COLO668 (cell line): ENCODE data around the gene ASIC2.
"Not testable (repeated sequence)": the region's sequence is repeated elsewhere in the genome, so short reads cannot be mapped to it uniquely, and the experiment has no call there.

ENCODE experiments used
- DNase-seq: peaks from one replicate; lab custom pipeline; 2025; ENCODE audit not compliant: unreplicated experiment; lab: John Stamatoyannopoulos, UW

Gene ASIC2

DNA sequence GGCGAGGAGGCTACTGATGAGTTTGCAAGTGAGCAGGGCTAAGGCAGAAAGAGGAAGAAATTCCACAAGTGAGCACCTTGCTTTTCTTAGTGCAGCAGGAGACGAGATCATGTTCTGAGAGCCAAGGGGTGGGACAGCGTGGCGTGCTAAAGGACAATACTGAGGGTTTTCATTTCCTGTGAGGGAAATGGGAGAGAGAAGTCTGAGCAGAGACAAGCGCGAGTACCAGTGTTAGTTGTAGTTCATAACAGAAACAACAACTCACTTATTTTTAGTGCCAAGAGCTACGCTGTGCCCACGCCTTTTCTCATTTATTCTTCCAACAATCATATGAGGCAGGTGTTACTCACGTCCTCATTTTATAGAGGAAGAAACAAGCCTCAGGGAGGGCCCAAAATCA, 299.1 kb downstream of the ASIC2 start:
- no peak for DNase-seq

DNA sequence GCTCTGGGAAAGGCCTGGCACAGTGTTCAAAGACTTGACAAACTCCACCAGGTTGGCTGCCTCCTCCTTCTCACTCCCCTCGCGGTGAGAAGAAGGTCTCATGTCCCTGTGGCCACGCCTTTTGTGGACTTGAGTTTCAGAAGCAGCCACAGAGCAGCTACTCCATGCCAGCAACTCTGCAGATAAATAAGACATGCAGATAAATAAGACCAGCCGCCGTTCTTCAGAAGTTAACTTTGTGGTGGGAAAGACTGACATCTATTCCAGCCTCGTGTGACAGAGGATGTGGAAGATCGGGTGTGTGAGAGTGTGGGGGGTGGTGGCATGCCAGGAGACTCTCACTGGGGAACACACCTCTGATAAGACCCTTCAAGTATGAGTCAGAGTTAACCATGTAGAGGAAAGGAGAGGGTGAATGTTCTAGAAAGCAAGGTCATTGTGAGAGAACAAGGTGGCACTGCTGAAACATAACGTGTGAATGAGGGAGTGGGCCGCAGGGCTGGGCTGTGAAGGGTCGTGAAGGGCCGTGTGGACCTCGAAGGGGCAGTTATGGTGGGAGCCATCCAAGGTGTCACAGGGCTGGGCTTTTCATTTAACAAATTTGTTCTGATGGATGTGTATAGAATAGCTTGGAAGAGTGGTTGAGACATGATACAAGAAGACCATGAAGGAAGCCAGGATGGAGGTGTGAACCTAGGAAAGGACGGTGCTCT, 300.6 kb downstream of the ASIC2 start:
- no peak for DNase-seq

DNA sequence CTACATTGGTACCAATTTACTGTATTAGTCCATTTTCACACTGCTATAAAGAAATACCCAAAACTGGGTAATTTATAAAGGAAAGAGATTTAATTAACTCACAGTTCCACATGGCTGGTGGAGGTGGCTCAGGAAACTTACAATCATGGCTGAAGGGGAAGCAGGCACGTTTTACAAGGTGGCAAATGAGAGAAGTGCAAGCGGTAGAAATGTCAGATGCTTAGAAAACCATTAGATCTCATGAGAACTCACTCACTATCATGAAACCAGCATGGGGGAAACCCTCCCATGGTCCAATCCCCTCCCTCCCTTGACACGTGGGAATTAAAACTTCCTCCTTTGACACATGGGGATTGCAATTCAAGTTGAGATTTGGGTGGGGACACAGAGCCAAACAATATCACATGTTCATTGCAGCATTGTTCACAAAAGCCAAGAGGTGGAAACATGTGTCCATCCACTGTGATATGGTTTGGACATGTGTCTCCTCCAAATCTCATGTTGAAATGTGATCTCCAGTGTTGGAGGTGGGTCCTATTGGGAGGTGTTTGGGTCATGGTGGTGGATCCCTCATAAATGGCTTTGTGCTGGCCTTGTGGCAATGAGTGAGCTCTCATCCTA, 304.5 kb downstream of the ASIC2 start:
- DNase-seq = no peak

DNA sequence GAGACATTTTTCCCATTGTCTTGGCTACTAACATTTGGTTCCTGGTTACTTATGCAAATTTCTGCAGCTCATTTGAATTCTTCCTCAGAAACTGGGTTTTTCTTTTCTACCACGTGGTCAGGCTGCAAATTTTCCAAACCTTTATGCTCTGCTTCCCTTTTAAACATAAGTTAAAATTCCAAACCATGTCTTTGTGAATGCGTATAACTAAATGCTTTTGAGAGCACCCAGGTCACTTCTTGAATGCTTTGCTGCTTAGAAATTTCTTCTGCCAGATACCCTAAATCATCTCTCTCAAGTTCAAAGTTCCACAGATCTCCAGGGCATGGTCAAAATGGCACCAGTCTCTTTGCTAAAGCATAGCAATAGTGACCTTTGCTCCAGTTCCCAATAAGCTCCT, 305.2 kb downstream of the ASIC2 start:
- DNase-seq = not testable (repeated sequence)

DNA sequence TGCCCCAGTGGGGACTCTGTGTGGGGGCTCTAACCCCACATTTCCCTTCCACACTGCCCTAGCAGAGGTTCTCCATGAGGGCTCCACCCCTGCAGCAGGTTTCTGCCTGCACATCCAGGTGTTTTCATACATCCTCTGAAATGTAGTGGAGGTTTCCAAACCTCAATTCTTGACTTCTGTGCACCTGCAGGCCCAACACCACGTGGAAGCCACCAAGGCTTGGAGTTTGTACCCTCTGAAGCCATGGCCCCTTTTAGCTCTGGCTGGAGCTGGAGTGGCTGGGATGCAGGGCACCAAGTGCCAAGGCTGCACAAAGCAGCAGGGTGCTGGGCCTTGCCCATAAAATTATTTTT, 305.7 kb downstream of the ASIC2 start:
- DNase-seq = not testable (repeated sequence)

DNA sequence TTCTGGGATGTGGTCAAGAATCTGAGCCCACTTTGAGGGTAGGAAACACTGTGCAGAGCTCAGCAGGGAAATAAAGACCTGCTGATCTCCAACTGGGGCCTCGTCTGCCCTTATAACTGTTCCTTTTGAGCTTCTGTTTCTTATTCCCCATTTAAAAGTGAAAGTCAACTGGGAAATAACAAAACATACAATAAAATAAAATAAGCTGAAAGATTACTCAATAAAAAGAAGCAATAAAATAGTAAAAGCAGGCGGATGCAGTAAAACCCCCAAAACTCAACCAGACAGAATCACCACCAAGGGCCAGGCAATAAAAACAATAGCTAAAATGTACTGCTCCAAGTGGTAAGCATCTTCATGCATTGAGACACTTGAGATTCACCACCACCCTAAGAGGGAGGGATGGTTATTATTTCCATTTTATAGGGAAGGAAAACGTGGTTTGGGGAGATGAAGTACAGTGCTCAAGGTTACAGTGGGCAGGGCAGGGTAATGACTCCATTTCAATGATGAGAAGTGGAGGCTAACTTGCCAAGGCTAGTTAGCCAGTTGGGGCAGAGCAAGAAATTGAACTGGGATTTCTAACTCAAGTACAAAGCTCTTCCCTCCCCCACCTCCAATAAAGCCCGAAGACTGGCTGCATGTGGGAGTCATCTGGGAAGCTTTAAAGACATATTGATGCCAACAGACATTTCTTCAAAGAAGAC, 307.9 kb downstream of the ASIC2 start:
- DNase-seq = no peak

DNA sequence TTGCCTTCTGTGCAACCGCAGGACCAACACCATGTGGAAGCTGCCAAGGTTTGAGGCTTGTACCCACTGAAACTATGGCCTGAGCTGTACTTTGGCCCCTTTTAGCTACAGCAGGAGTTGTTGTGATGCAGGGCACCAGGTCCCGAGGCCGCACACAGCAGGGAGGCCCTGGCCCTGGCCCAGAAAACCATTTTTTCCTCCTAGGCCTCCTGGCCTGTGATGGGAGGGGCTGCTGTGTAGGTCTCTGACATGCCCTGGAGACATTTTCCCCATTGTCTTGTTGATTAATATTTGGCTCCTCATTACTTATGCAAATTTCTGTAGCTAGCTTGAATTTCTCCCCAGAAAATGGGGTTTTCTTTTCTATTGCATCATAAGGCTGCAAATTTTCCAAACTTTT, 311.5 kb downstream of the ASIC2 start:
- not testable (repeated sequence) for DNase-seq

DNA sequence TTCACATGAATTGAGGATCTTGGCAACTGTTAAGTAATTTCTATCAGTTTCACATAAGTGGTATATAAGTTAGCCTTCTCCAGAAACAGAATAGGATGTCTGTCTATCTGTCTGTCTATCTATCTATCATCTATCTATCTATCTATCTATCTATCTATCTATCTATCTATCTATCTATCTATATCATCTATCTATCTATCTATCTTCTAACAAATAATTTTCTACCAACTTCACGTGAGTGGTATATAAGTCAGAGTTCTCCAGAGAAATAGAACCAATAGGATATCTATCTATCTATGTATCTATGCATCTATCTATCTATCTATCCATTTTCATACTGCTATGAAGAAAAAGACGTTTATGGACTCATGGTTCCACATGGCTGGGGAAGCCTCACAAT, 312.9 kb downstream of the ASIC2 start:
- DNase-seq = no peak

DNA sequence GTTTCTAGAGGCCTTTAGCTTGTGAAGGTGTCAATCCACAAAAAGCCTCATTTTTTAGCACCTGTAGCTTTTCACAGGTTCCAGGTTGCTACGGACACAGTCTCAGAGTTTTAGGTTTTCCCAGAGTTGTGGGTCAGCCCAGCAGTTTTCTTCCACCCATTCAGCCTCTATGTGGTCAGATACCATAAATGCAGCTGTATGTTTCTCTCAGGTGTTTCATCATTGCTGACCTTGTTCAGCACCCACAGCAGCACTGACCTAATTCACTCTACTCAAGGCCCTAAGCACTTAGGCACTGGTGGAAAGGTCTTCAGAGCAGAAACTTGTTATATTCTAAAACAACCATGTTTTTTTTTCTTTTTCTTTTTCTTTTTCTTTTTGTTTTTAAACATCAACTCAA, 316.5 kb downstream of the ASIC2 start:
- DNase-seq = no peak

DNA sequence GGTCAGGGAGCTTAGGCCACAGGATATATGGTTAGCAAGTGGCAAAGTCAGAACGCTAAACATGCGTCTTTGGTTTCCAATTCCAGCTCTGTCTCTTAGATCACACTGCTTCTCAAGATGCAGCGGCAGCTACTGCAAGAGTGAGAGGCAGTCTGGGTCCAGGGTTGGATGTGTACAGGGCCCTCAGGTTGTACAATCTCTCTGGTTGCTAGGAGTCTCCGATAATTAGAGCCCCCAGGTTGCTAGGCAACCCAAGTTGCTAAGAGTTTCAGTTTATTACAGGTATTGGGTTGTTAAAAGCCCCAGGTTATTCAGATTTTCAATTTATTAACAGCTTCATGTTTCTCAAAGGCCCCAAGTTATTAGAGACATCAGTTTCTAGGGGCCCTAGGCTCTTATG, 317.0 kb downstream of the ASIC2 start:
- DNase-seq = no peak

DNA sequence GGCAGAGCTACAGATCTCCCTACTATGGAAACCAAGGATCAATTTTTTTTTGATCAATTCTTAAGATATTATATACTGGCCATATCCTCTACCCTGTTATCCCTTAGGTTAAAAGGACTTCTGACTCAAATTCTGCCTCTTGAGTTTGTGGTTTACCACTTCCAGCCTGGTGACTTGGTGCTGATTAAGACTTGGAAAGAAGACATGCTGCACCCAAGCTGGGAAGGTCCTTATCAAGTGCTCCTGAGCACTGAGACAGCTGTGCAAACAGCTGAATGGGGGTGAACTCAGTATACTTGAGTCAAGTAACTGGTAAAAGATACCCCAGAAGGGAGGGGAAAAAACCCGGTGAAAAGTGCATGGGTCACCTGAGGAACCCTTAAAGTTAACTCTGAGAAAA, 321.9 kb downstream of the ASIC2 start:
- DNase-seq = no peak

DNA sequence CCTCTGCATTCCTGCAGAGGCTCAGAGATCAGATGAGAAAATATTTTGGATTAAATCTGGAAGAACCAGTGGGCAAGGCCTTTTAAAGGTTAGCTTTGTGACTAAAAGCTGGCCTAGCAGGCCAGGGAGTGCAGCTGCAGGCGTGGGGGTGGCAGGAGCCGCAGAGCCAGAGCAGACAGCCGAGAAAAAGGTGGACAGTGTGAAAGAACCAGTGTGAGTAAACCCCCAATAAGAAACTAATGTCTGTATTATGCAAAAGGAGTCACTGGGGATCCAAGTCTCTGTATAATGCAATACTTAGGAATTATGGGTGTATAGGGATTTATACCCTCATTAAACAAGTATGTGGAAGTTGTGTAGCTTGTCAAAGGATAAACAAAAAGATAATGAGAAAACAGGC, 322.8 kb downstream of the ASIC2 start:
- no peak for DNase-seq

DNA sequence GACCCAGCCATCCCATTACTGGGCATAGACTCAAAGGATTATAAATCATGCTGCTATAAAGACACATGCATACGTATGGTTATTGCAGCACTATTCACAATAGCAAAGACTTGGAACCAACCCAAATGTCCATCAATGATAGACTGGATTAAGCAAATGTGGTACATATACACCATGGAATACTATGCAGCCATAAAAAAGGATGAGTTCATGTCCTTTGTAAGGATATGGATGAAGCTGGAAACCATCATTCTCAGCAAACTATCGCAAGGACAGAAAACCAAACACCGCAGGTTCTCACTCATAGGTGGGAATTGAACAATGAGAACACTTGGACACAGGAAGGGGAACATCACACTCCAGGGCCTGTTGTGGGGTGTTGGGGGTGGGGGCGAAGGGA, 323.9 kb downstream of the ASIC2 start:
- DNase-seq = not testable (repeated sequence)

DNA sequence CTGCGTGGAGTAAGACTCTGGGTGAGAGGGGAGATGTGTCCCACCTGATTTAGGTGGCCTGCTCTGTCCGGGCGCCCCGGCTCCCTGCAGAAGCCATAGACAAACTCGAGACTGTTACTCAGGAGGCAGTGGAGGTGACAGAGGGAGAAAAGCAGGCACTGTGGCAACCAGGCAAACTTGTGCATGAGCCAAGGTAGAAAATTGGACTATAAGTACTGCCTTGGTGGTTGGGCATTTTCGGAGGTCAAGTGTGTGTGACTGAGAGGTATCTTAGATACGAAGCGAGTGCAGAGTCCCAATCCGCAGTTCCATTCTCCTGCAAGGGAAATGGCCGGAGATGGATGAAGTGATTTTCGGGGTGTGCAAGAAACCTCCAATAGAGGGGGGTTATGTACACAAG, 328.6 kb downstream of the ASIC2 start:
- DNase-seq = no peak
